Loucy (cell line): ENCODE results near the gene PRKCQ.

Source experiments
- H2AFZ ChIP-seq: fragments of 200-600 bp; sonication (generic); 2 replicates; pipeline ENCODE4 v1.6.0; 2016; ENCODE audit warnings: antibody characterized with exemption, mild to moderate bottlenecking, low read length, moderate library complexity
- H3F3A ChIP-seq: fragments of 200-600 bp; 2 replicates; pipeline ENCODE4 v1.6.0; 2016; ENCODE audit warnings: antibody characterized with exemption, low read depth, mild to moderate bottlenecking
- H3K27me3 ChIP-seq: fragments of 200-600 bp; sonication (generic); 2 replicates; pipeline ENCODE4 v1.6.1; 2014; ENCODE audit warnings: low read length, mild to moderate bottlenecking; ENCODE audit not compliant: insufficient read depth, poor library complexity, severe bottlenecking
- H3K36me3 ChIP-seq: fragments of 200-600 bp; sonication (generic); 2 replicates; pipeline ENCODE4 v1.6.1; 2016; ENCODE audit warnings: low read length; ENCODE audit not compliant: insufficient read depth
- H3K4me1 ChIP-seq: fragments of 200-600 bp; sonication (generic); 2 replicates; pipeline ENCODE4 v1.5.1; 2014; ENCODE audit warnings: low read length, mild to moderate bottlenecking; ENCODE audit not compliant: insufficient read depth, poor library complexity, severe bottlenecking
- H3K4me2 ChIP-seq: fragments of 200-600 bp; sonication (generic); 2 replicates; pipeline ENCODE4 v1.6.0; 2014; ENCODE audit warnings: antibody characterized with exemption, low read length, low read depth, mild to moderate bottlenecking; ENCODE audit not compliant: poor library complexity, severe bottlenecking
- H3K4me3 ChIP-seq: fragments of 200-600 bp; sonication (generic); 2 replicates; pipeline ENCODE4 v1.5.1; 2014; ENCODE audit warnings: low read length, mild to moderate bottlenecking, mixed read lengths; ENCODE audit not compliant: poor library complexity, severe bottlenecking
- H3K79me2 ChIP-seq: fragments of 200-600 bp; sonication (generic); 2 replicates; pipeline ENCODE4 v1.6.1; 2014; ENCODE audit warnings: low read length; ENCODE audit not compliant: insufficient read depth
- H3K9ac ChIP-seq: fragments of 200-600 bp; sonication (generic); 2 replicates; pipeline ENCODE4 v1.6.0; 2014; ENCODE audit warnings: mild to moderate bottlenecking, low read depth, low read length, moderate library complexity; ENCODE audit not compliant: poor library complexity, severe bottlenecking
- H3K9me2 ChIP-seq: fragments of 200-600 bp; sonication (generic); replicated peaks from 2 replicates; pipeline ENCODE4 v1.6.1; 2016; ENCODE audit warnings: low read depth, low read length, mixed read lengths
- H3K9me3 ChIP-seq: fragments of 200-600 bp; sonication (generic); 2 replicates; pipeline ENCODE4 v1.6.1; 2014; ENCODE audit warnings: mild to moderate bottlenecking, antibody characterized with exemption, low read length, low read depth; ENCODE audit not compliant: insufficient read depth
- H4K20me1 ChIP-seq: fragments of 200-600 bp; sonication (generic); 2 replicates; pipeline ENCODE4 v1.6.0; 2014; ENCODE audit warnings: antibody characterized with exemption, low read length, mild to moderate bottlenecking; ENCODE audit not compliant: insufficient read depth, poor library complexity, severe bottlenecking
- EZH2phosphoT487 ChIP-seq: fragments of 200-600 bp; IDR thresholded peaks from 2 replicates; pipeline ENCODE4 v1.6.1; 2018; ENCODE audit warnings: antibody characterized with exemption, mild to moderate bottlenecking, moderate library complexity, borderline replicate concordance
- TF ChIP-seq, protein P1 (sequence below): fragments of 200-600 bp; sonication (generic); conservative IDR thresholded peaks from 2 replicates; pipeline ENCODE4 v1.5.1; 2014; ENCODE audit warnings: mild to moderate bottlenecking, antibody characterized with exemption, low read length

PRKCQ gene

DNA sequence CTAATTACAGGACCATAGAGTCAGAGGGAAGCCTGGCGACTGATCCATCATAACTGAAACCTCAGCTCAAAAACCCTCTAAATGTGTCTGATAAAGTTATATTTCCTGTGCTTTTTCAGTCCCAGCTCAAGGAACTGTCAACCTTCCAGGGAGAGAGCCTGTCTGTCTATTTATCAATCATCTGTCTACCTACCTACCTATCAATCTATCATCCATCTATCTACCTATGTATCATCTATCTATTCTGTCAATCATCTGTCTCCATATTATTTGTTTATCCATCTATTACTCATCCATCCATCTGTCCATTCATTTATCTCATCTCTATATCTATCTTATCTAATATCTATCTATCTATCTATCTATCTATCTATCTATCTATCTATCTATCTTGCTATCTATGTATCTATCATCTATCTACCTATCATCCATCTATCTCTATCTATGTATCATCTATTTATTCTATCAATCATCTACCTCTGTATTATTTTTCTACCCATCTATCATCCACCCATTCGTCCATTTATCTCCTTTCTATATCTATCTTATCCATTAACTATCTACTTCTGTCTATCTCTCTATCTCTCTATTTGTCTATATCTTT lies 161.4 kb downstream of the PRKCQ start:
- H3K4me1 ChIP-seq = no peaks in the 10 kb centered on the region
- H3K4me3 ChIP-seq = no peak overlapping the region
- TF ChIP-seq EZH2phosphoT487 = no peak
- H2AFZ ChIP-seq = no peak overlapping the region
- no peaks in the 10 kb centered on the region for H3K9me3 ChIP-seq
- H3K9ac ChIP-seq = no peak overlapping the region
- no peaks in the 10 kb centered on the region for H3K27me3 ChIP-seq
- H3F3A ChIP-seq = no peaks in the 10 kb centered on the region
- H4K20me1 ChIP-seq = no peaks in the 10 kb centered on the region
- no peaks in the 10 kb centered on the region for H3K9me2 ChIP-seq
- no peaks in the 10 kb centered on the region for H3K36me3 ChIP-seq
- no peak overlapping the region for H3K4me2 ChIP-seq
- H3K79me2 ChIP-seq = no peaks in the 10 kb centered on the region

DNA sequence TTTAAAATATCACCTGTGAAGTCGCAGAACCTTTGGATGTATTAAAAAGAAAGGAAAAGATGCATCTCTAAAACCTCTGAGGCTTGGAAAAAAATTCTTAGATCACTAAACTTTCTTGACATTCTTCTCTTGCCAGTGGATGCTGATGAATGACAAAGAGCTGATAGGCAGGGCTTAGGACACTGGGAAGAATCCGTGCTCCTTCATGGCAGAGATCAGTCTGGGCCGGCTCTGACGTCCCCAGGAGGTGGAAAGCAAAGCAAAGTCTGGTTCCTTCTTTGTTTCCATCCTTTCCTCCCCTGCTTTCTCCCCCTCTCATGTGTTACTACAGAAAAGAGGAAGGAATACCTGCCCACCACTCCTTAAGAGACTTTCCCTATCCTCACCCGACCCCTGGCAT lies 161.9 kb downstream of the PRKCQ start:
- TF ChIP-seq, protein P1, sequence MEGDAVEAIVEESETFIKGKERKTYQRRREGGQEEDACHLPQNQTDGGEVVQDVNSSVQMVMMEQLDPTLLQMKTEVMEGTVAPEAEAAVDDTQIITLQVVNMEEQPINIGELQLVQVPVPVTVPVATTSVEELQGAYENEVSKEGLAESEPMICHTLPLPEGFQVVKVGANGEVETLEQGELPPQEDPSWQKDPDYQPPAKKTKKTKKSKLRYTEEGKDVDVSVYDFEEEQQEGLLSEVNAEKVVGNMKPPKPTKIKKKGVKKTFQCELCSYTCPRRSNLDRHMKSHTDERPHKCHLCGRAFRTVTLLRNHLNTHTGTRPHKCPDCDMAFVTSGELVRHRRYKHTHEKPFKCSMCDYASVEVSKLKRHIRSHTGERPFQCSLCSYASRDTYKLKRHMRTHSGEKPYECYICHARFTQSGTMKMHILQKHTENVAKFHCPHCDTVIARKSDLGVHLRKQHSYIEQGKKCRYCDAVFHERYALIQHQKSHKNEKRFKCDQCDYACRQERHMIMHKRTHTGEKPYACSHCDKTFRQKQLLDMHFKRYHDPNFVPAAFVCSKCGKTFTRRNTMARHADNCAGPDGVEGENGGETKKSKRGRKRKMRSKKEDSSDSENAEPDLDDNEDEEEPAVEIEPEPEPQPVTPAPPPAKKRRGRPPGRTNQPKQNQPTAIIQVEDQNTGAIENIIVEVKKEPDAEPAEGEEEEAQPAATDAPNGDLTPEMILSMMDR = no peak
- TF ChIP-seq EZH2phosphoT487 = no peak

DNA sequence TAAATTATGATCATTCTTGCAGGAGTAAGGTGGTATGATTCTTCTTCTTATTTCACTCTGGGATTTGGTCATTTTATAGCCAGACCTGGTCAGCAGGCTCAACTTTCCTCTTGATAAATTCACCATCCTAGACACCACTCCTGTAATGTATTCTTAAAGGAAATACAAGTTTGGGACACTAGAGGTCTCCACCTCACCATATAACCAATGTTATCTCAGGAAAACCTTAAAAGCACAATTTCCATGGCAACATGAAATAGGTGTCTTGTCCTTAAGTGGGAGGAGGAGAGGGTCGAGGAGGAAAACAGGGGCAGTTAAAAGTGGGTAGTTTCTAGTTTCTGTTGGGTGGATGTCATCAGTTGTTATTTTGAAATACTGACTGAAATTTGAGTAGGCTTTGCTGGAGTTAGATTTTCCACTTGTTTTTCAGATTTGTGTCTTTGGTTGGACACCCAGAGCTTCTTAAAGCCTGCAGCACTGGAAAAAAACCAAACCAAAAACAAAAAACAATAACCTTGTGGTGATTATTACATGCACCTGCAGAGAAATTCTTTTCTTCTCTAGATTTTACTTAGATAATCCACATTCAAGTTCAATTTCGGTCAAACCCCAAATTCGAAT lies 163.1 kb downstream of the PRKCQ start:
- Histone ChIP-seq H3K9me2 (no peaks in the 10 kb centered on the region), H3K79me2 (no peaks in the 10 kb centered on the region), H3K36me3 (no peaks in the 10 kb centered on the region), H4K20me1 (no peaks in the 10 kb centered on the region), H3K9ac (no peak overlapping the region), H3K4me3 (no peak overlapping the region), H3F3A (no peaks in the 10 kb centered on the region), H2AFZ (no peak overlapping the region), H3K27me3 (no peaks in the 10 kb centered on the region), H3K4me1 (no peaks in the 10 kb centered on the region), H3K4me2 (no peak overlapping the region), H3K9me3 (no peaks in the 10 kb centered on the region)
- TF ChIP-seq, protein P1 = peak; percentile 90
- TF ChIP-seq EZH2phosphoT487 = no peak

More for the DNA sequence above, 161.9 kb downstream of the PRKCQ start:
- Histone ChIP-seq H3K36me3 (no peaks in the 10 kb centered on the region), H2AFZ (no peak overlapping the region), H3F3A (no peaks in the 10 kb centered on the region), H3K79me2 (no peaks in the 10 kb centered on the region), H3K27me3 (no peaks in the 10 kb centered on the region), H3K9me3 (no peaks in the 10 kb centered on the region), H3K9ac (no peak overlapping the region), H3K4me1 (no peaks in the 10 kb centered on the region), H3K9me2 (no peaks in the 10 kb centered on the region), H3K4me2 (no peak overlapping the region), H3K4me3 (no peak overlapping the region), H4K20me1 (no peaks in the 10 kb centered on the region)

DNA sequence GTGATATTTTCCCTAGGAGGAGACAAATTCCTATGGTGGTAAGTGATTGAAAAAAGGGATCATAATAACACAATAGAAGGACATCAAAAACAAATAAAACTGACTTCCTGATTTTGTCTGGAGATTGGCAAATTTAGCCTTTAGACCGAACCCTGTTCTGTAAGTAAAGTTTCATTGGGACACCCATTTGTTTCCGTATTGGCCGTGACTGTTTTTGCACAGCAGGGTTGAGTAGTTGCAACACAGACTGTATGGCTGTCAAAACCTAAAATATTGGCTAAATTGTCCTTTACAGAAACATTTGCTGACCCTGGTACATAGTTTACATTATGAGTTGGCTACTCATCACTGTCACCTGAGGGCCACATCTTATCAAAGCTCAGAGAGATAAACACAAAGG lies 168.6 kb downstream of the PRKCQ start:
- no peaks in the 10 kb centered on the region for H4K20me1 ChIP-seq
- TF ChIP-seq, protein P1 = no peak
- TF ChIP-seq EZH2phosphoT487 = no peak

More for the DNA sequence above, 168.6 kb downstream of the PRKCQ start:
- Histone ChIP-seq H3K4me1 (peaks cover 12% of the 10 kb centered on the region), H3K4me2 (no peak overlapping the region), H2AFZ (no peak overlapping the region), H3K9me3 (no peaks in the 10 kb centered on the region), H3K27me3 (no peaks in the 10 kb centered on the region), H3K9ac (no peak overlapping the region), H3K9me2 (no peaks in the 10 kb centered on the region), H3K36me3 (no peaks in the 10 kb centered on the region), H3F3A (no peaks in the 10 kb centered on the region), H3K79me2 (no peaks in the 10 kb centered on the region), H3K4me3 (no peak overlapping the region)
